ENCODE data around the gene GLI1. TPM values are rescaled to one million over a fixed set of nuclear protein-coding genes. Genes with fewer than 3 reads are reported as not detected.
"Not testable (repeated sequence)": the region's sequence is repeated elsewhere in the genome, so short reads cannot be mapped to it uniquely, and the experiment has no call there.

Gene GLI1
- total RNA-seq, 2 donors from 2014 or later = 1.2 TPM; not detected in 1

- DNase-seq (ENCODE audit: low spot score) = no peak
- Histone ChIP-seq H3K36me3 (peaks cover 56% of the 10 kb centered on the region), H3K9me3 (no peaks in the 10 kb centered on the region), H3K27ac (no peak overlapping the region), H3K27me3 (no peaks in the 10 kb centered on the region), H3K4me3 (no peak overlapping the region), H3K4me1 (no peaks in the 10 kb centered on the region)
- no peak for TF ChIP-seq CTCF (IDR thresholded peaks at IDR 0.05)
Observed at GRCh38 chr12:57511161-57511560, 51.6 kb downstream of the GLI1 start.

- Histone ChIP-seq H3K27me3 (no peaks in the 10 kb centered on the region), H3K4me1 (peaks cover 0 to 1% of the 10 kb centered on the region in 2 donors), H3K36me3 (peaks cover 57% of the 10 kb centered on the region), H3K4me3 (no peak overlapping the region), H3K9me3 (no peaks in the 10 kb centered on the region), H3K27ac (no peak overlapping the region)
- no peak for DNase-seq (ENCODE audit: low spot score)
- no peak for TF ChIP-seq CTCF (IDR thresholded peaks at IDR 0.05)
Observed at GRCh38 chr12:57511588-57512325, 52.2 kb downstream of the GLI1 start.

- Histone ChIP-seq H3K27me3 (no peaks in the 10 kb centered on the region), H3K4me1 (peaks cover 0 to 10% of the 10 kb centered on the region in 2 donors), H3K27ac (no peak overlapping the region), H3K4me3 (no peak overlapping the region), H3K9me3 (no peaks in the 10 kb centered on the region), H3K36me3 (peaks cover 66% of the 10 kb centered on the region)
- no peak for TF ChIP-seq CTCF (IDR thresholded peaks at IDR 0.05)
- no peak for DNase-seq (ENCODE audit: low spot score)
Observed at GRCh38 chr12:57512665-57513064, 53.1 kb downstream of the GLI1 start.

GRCh38 chr12:57513266-57513665 lies 53.7 kb downstream of the GLI1 start:
- no peak for DNase-seq (ENCODE audit: low spot score)
- TF ChIP-seq CTCF (IDR thresholded peaks at IDR 0.05) = no peak
- Histone ChIP-seq H3K4me3 (no peak overlapping the region), H3K27ac (no peak overlapping the region), H3K4me1 (peaks cover 0 to 16% of the 10 kb centered on the region in 2 donors), H3K36me3 (peaks cover 70% of the 10 kb centered on the region), H3K27me3 (no peaks in the 10 kb centered on the region), H3K9me3 (no peaks in the 10 kb centered on the region)

GRCh38 chr12:57513677-57514076 lies 54.1 kb downstream of the GLI1 start:
- not testable (repeated sequence) for H3K9me3 ChIP-seq; H3K27me3 ChIP-seq; H3K4me3 ChIP-seq; H3K27ac ChIP-seq; DNase-seq (ENCODE audit: low spot score)
- Histone ChIP-seq H3K36me3 (peaks cover 70% of the 10 kb centered on the region), H3K4me1 (peaks cover 0 to 20% of the 10 kb centered on the region in 2 donors)

GRCh38 chr12:57514246-57514645 lies 54.7 kb downstream of the GLI1 start:
- Histone ChIP-seq H3K4me1 (peaks cover 0 to 26% of the 10 kb centered on the region in 2 donors), H3K36me3 (peaks cover 70% of the 10 kb centered on the region)
- H3K27me3 ChIP-seq; H3K27ac ChIP-seq; DNase-seq (ENCODE audit: low spot score); H3K9me3 ChIP-seq; H3K4me3 ChIP-seq: not testable (repeated sequence)

All from right atrium auricular region (tissue), 2 donors.